ENCODE data around the gene CUEDC2.

Gene CUEDC2

DNA sequence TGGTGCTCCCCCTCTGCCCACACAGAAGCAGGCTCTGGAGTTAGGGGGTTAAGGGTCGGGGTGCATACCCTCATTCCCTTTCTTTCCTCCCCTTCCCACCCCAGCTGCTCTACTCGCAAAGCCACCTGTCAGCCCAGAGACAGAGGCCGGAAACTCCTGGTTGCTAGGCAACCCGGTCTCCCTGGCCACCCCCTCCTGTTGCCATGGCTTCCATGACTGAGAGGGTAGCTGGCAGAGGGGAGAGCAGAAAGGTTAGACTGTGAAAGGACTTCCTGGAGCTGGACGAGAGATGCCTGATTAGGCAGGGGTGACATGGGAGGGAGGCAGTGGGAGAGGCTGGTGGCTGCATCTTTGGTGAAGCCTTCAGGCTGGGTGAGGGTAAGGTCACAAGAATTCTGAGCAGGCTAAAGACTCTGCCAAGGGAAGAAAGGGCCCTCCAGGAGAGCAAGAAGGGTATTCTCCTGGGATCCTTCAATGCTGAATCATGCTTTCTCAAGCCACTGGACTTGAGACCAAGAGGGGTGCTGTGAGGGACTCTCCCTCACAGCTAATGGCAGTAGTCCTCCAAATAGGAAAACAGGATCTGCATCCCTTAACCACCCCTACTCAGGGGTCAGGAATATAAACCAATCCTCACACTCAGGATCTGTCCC is 19.2 kb downstream of the CUEDC2 start:
- peak; percentile 80 for DNase-seq (ENCODE audit: low spot score)
- TF ChIP-seq, protein P1, sequence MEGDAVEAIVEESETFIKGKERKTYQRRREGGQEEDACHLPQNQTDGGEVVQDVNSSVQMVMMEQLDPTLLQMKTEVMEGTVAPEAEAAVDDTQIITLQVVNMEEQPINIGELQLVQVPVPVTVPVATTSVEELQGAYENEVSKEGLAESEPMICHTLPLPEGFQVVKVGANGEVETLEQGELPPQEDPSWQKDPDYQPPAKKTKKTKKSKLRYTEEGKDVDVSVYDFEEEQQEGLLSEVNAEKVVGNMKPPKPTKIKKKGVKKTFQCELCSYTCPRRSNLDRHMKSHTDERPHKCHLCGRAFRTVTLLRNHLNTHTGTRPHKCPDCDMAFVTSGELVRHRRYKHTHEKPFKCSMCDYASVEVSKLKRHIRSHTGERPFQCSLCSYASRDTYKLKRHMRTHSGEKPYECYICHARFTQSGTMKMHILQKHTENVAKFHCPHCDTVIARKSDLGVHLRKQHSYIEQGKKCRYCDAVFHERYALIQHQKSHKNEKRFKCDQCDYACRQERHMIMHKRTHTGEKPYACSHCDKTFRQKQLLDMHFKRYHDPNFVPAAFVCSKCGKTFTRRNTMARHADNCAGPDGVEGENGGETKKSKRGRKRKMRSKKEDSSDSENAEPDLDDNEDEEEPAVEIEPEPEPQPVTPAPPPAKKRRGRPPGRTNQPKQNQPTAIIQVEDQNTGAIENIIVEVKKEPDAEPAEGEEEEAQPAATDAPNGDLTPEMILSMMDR (IDR thresholded peaks at IDR 0.05; ENCODE audit: extremely low read depth, missing control alignments), result no peak

DNA sequence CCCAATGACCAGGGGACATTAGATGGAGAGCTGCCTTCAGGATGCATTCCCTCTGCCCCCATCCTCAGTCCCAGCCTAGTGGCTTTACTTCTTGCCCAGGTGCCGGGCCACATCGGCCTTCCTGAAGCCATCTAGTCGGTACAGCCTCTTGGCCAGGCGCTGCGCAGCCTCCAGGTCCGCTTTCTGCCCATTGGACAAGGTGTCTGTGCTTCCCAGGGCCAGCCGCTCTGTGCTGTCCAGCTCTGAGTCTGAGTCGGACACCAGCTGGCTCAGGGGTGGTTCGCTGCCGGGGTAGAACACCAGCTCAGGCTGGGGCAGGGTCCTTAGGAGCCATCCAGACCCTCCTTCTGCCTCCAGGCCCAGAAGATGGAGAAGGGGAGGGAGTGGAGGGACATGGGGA is 20.1 kb downstream of the CUEDC2 start:
- no peak for DNase-seq (ENCODE audit: low spot score)
- TF ChIP-seq, protein P1 (IDR thresholded peaks at IDR 0.05; ENCODE audit: extremely low read depth, missing control alignments), result no peak

DNA sequence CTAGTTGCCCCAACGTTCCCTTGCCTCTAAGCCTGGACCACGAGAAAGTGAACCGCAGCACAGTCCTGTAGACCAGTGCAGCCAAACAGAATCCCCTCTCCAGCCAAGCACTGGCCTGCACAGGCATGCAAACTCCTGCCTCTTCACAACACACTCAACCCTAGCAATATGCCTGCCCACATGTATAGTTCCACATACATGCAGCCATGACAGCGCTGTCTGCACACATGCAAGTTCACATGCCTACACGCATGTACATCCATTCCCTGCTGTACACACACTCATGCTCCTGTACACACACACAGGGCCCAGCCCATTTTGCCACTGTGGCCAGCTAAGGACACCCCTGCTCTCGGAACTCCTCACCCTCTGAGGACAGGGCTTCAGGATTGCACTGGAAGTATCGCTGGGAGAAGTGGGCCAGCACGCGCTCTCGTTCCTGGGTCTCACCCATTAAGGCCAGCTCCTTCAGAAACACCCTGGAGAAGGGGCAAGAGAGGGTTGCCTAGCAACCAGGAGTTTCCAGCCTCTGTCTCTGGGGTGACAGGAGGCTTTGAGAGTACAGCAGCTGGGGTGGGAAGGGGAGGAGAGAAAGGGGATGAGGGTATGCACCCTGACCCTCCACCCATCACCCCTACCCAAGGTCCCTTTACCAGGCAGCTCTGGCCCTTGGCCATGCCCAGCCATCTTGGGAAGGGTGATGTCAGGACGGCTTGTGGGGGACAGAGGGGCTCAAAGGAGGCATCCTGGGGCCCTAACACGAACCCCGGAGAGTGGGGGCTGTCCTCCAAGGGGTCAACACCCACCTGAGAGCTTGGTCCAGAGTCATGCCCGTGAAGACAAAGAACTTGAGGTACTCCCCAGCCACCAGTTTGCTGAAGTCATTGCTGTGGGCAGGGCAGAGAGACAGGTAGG is 20.8 kb downstream of the CUEDC2 start:
- TF ChIP-seq, protein P1 (IDR thresholded peaks at IDR 0.05; ENCODE audit: extremely low read depth, missing control alignments), result no peak
- no peak for DNase-seq (ENCODE audit: low spot score)

DNA sequence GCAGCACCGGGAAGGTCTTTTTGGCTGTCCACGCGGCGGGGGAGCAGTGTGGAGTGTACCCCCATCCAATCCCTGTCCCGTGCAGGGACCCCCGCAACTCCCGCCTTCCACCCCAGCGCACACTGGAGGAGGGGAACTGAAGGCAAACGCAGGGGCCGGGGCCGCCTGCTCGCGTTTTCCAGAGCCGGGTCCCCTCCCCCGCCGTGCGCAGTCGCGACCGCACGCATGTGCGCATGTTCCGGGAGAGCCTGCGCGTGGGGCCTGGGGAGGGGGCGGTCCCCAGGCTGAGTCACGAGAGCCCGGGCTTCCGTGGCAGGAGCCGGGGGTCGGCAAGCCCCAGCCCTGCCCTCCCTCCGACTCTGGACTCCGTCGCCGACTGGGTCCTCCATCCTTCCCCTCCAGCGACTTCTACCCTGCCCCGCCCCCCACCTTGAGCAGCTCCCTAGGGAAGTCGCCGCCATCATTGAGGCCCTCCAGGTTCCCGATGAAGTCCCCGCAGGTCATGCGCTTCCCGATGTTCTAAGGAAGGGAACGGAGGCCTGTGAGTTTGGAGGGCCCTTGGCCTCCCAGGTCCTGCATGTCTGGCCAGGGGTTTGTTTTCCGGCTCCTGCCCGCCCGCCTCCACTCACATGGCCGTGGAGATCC is 21.8 kb downstream of the CUEDC2 start:
- TF ChIP-seq, protein P1 (IDR thresholded peaks at IDR 0.05; ENCODE audit: extremely low read depth, missing control alignments), result no peak
- DNase-seq (ENCODE audit: low spot score), result peak; percentile 40

DNA sequence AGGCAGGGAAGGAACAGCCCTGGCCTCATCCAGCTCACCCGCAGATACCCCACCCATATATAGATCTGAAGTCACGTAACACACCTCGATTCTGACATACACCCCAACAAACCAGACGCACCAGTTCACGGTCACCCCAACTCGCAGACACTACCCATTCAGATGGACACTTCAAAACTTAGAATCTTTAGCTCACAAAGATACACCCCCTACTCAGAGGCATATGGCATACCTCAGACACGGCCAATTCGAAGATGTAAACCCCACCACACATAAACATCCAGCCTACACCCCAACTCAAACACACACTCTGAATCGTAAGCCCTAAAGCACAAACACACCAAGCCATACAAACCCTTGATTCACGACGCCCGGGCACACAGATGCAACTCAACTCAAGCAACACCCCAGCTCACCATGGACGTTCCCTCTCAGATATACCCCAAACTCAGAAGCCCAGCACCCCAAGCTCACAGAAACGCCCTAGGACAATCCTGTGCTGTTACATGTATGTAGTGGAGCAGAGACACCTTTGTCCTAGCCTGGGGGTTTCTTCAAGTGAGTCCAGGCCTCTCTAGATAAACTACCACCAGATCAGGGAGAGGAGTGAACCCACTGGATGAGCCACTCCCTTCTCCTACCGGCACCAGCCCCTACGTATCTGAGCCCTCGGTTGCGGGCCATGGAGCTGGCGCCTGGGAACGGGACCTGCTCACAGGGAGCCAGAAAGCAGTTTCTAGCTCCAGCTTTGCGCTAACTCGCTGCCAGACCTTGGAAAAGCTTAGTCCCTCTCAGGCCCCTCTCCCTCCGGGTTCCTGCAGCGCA is 22.6 kb downstream of the CUEDC2 start:
- DNase-seq (ENCODE audit: low spot score), result peak; percentile 39
- TF ChIP-seq, protein P1 (IDR thresholded peaks at IDR 0.05; ENCODE audit: extremely low read depth, missing control alignments), result no peak

DNA sequence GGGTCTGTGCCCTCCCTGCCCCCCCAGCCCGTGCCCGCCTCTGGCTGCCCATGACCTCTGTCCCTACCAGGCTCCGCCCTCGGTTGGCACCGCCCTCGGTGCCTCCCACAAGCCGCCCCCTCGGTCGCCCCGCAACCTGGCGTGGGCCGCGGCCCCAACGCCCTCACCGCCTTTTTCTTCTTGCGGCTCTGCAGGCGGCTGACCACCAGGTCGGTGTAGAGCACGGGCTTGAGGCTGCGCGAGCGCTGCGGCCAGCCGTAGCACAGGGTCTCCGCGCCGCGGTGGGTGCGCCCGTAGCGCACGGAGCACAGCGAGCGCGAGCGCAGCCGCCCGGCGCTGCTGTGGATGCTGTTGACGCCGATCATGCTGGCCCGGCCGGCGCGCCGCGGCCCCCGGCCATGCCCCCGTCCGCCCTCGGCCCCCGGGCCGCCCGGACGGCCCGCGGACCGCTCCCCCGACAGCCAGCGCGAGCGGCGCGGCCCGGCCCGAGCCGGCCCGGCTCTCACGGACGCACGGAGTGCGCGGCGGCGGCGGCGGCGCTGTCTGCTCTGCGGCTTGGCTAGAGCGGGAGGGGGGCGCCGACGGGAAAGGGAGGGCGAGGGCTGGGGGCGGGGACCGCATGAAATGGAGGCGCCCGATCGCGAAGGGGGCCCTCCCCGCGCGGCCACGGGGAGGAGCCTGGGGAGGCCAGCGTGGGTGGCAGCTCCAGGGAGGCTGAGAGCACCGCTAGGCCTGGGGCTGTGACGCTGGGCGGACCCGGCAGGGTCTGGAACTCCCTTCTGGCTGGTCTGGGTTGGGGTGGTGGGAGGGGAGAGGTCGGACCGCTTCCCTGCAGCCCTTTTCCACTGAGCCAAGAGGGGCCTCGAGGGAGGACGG is 23.4 kb downstream of the CUEDC2 start:
- DNase-seq (ENCODE audit: low spot score), result peak; percentile 81
- TF ChIP-seq, protein P1 (IDR thresholded peaks at IDR 0.05; ENCODE audit: extremely low read depth, missing control alignments), result no peak

Data from GM20000 (cell line).